K562 (cell line): ENCODE data around the gene CPNE1. TPM values are rescaled to one million over a fixed set of nuclear protein-coding genes. Genes with fewer than 3 reads are reported as not detected.
"Not testable (repeated sequence)": the region's sequence is repeated elsewhere in the genome, so short reads cannot be mapped to it uniquely, and the experiment has no call there.

ENCODE experiments used
- ATAC-seq: fragments of 200-7000 bp; cut with Tn5 transposase; 3 replicates; pipeline ENCODE4 v1.9.1; 2020; ENCODE audit warnings: moderate library complexity
- BruUV-seq: library from RNA; stranded (reverse); fragments of 400-500 nt; replicated peaks from 2 replicates; lab custom pipeline; 2021; lab: Mats Ljungman, UMichigan
- CTCF ChIA-PET: fragments of 300-600 bp; formaldehyde crosslinking; extraction: SDS; loops from one replicate; lab custom pipeline; 2021; ENCODE audit warnings: low intra/inter-chr PET ratio; lab: Yijun Ruan, JAX
- POLR2A ChIA-PET: fragments of 300-600, 350-650 bp; sonication (Branson Sonifier 250); formaldehyde crosslinking; extraction: SDS; loops from one replicate; lab custom pipeline; 2021; ENCODE audit warnings: antibody characterized with exemption, inconsistent platforms; lab: Yijun Ruan, JAX
- DNase-seq, 4 experiments: peaks; one replicate each; pipeline versions ENCODE4 v3.0.0 to v3.0.0-alpha.2; 2011 to 2018; ENCODE audit warnings: low spot score in 3 of 4, mixed read lengths in 3 of 4; ENCODE audit errors: extremely low read depth in 1 of 4
- FAIRE-seq: peaks from 2 replicates; lab custom pipeline; 2011; peaks lifted over from hg19 to GRCh38; lab: Jason Lieb, UNC
- H2AFZ ChIP-seq: 2 replicates; pipeline ENCODE4 v1.6.0; 2011; ENCODE audit warnings: low read depth, low read length, control low read depth, inconsistent platforms
- H3K27ac ChIP-seq: fragments of 200-600 bp; 3 replicates; pipeline ENCODE4 v1.8.0; 2011; ENCODE audit warnings: low read depth, mild to moderate bottlenecking, control low read depth, inconsistent platforms, low read length, moderate library complexity, mixed read lengths; ENCODE audit errors: extremely low read depth
- H3K27me3 ChIP-seq, 2 experiments: fragments of 300-600 bp in 1 of 2; 2 replicates in 1 of 2; 3 replicates in 1 of 2; pipeline versions ENCODE4 v1.6.0 to v1.8.0; 2011; ENCODE audit warnings: inconsistent platforms in 2 of 2, low read length in 2 of 2, mild to moderate bottlenecking in 1 of 2, mixed read lengths in 1 of 2, moderate library complexity in 1 of 2; ENCODE audit not compliant: control insufficient read depth in 2 of 2, insufficient read depth in 2 of 2
- H3K36me3 ChIP-seq: fragments of 300-600 bp; 3 replicates; pipeline ENCODE4 v1.8.0; 2011; ENCODE audit warnings: mild to moderate bottlenecking, low read length, inconsistent platforms; ENCODE audit not compliant: control insufficient read depth, insufficient read depth
- H3K4me1 ChIP-seq, 2 experiments: fragments of 200-600 bp in 1 of 2; replicated peaks in 1 of 2; 2 replicates in 1 of 2; 3 replicates in 1 of 2; pipeline versions ENCODE4 v1.5.1 to v1.8.0; 2011; ENCODE audit warnings: inconsistent platforms in 2 of 2, low read length in 2 of 2, mild to moderate bottlenecking in 1 of 2, mixed read lengths in 1 of 2, moderate library complexity in 1 of 2; ENCODE audit not compliant: control insufficient read depth in 2 of 2, insufficient read depth in 2 of 2
- H3K4me2 ChIP-seq: 2 replicates; pipeline ENCODE4 v1.6.1; 2011; ENCODE audit warnings: low read length, control low read depth, inconsistent platforms, mixed read lengths; ENCODE audit not compliant: insufficient read depth
- H3K4me3 ChIP-seq: fragments of 200-600 bp; sonication (generic), shearing (Covaris generic); 2 replicates; pipeline ENCODE4 v1.5.1; 2016; ENCODE audit warnings: control low read depth, inconsistent platforms
- H3K79me2 ChIP-seq: fragments of 200-600 bp; 3 replicates; pipeline ENCODE4 v1.8.0; 2011; ENCODE audit warnings: low read length, inconsistent platforms; ENCODE audit not compliant: control insufficient read depth, insufficient read depth
- H3K9ac ChIP-seq, 2 experiments: 2 replicates each; pipeline versions ENCODE4 v1.6.0 to v1.6.1; 2011; ENCODE audit warnings: low read depth in 2 of 2, low read length in 2 of 2, control low read depth in 1 of 2, inconsistent platforms in 1 of 2, mild to moderate bottlenecking in 1 of 2, mixed read lengths in 1 of 2; ENCODE audit not compliant: insufficient read depth in 1 of 2
- H3K9me1 ChIP-seq: one replicate; pipeline ENCODE4 v1.6.0; 2011; ENCODE audit warnings: inconsistent platforms, mild to moderate bottlenecking, low read length, moderate library complexity; ENCODE audit not compliant: control insufficient read depth, insufficient read depth
- H3K9me3 ChIP-seq: replicated peaks from 2 replicates; pipeline ENCODE4 v1.5.1; 2011; ENCODE audit warnings: low read depth, low read length, inconsistent platforms; ENCODE audit not compliant: control insufficient read depth, insufficient read depth
- H4K20me1 ChIP-seq: replicated peaks from 2 replicates; pipeline ENCODE4 v1.6.1; 2011; ENCODE audit warnings: low read length, inconsistent platforms, mixed read lengths; ENCODE audit not compliant: control insufficient read depth, insufficient read depth
- KDM1A ChIP-seq, 2 experiments: fragments of 450-650 bp; IDR thresholded peaks; 2 replicates each; pipeline ENCODE4 v1.6.1; 2016; ENCODE audit warnings: mild to moderate bottlenecking in 2 of 2
- ZBED1 ChIP-seq: IDR thresholded peaks from 2 replicates; pipeline ENCODE4 v1.6.1; 2014
- ZZZ3 ChIP-seq: fragments of 450-650 bp; IDR thresholded peaks from 2 replicates; pipeline ENCODE4 v1.6.1; 2016; ENCODE audit warnings: antibody characterized with exemption, mild to moderate bottlenecking, moderate library complexity
- WGBS: fragments of 100-300 bp; shearing (Covaris generic); methylation state at CpG from one replicate; pipeline ENCODE4 v1.1.6; 2016; ENCODE audit warnings: low coverage, mixed read lengths; ENCODE audit not compliant: insufficient coverage; ENCODE audit errors: missing lambda C conversion rate; 5-methylcytosine and 5-hydroxymethylcytosine counted together
- in situ Hi-C: fragments of 300-500 bp; cut with MboI; formaldehyde crosslinking; loops from 4 replicates; pipeline ENCODE4 v1.15.0; 2018; ENCODE audit warnings: inconsistent platforms, mixed read lengths
- intact Hi-C: fragments of 100-400 bp; cut with micrococcal nuclease; formaldehyde crosslinking; loops from 2 replicates; pipeline ENCODE4 v1.14.2; 2022
- polyA plus RNA-seq, 8 experiments: library from polyadenylated mRNA; depleted of rRNA in 4 of 8; stranded (reverse) in 5 of 8; unstranded in 3 of 8; fragments of >200 nt; fragmentation: Nextera tagmentation in 2 of 8; fragmentation: Illumina TruSeq in 1 of 8; extraction: Ambion mirVana in 2 of 8; extraction: Trizol in 1 of 8; gene quantifications; 2 replicates each; pipeline versions ENCODE4 v1.2.1 to v1.2.3, GENCODE V29; 2011 to 2014; ENCODE audit warnings: inconsistent platforms in 1 of 8, missing spikeins in 1 of 8
- total RNA-seq, 7 experiments: library from RNA; depleted of rRNA in 6 of 7; stranded (reverse); fragments of >200 nt in 6 of 7; fragmentation: Illumina TruSeq in 2 of 7; extraction: Trizol in 2 of 7; gene quantifications; 2 replicates each; pipeline versions ENCODE4 v1.2.1 to v1.2.3, GENCODE V29; 2011 to 2021; ENCODE audit warnings: low replicate concordance in 1 of 7

CPNE1 gene
- total and polyA plus RNA-seq, 9 of the 15 experiments (the other 6 are each of a cell fraction or from before 2014, with no cell fraction given), result 42.1 to 102 (median 56.0) TPM

GRCh38 chr20:35708502-35708901, 43.8 kb upstream of the CPNE1 start:
- Histone ChIP-seq H3K27ac (no peak overlapping the region), H3K4me3 (no peak overlapping the region), H3K9ac (no peak overlapping the region), H3K9me1 (no peaks in the 10 kb centered on the region), H3K36me3 (peaks cover 97% of the 10 kb centered on the region), H3K4me1 (no peaks in the 10 kb centered on the region), H3K27me3 (no peaks in the 10 kb centered on the region), H3K9me3 (no peaks in the 10 kb centered on the region), H3K79me2 (peaks cover 46% of the 10 kb centered on the region), H3K4me2 (no peak overlapping the region), H4K20me1 (no peaks in the 10 kb centered on the region; the same call in 1 of the 2 replicates), H2AFZ (no peak overlapping the region)
- ATAC-seq (no peak), FAIRE-seq (no peak), DNase-seq (no peak)
- WGBS, result 76% methylated on average over 1 of the region's 1 CpG
- intact Hi-C loops, result no loop called here
- in situ Hi-C loops, result no loop called here
- ChIA-PET CTCF (no interaction called here), POLR2A (interaction anchor here (0.9 to 12.6 kb wide), 4 partner anchors 9 to 34 kb away, joined by 3 to 102 read pairs (median 8); partner anchors contain the start of genes NFS1, RBM39 and ROMO1)
- BruUV-seq, result no TSS peak
- 0 out of 4 replicates have a peak, but pooled peaks of 1 of the 2 experiments have one; percentile 25 for TF ChIP-seq KDM1A (IDR thresholded peaks at IDR 0.05)
- TF ChIP-seq ZBED1, result no peak

GRCh38 chr20:35706591-35707529, 42.2 kb upstream of the CPNE1 start:
- H4K20me1 ChIP-seq, H3K27me3 ChIP-seq, intact Hi-C loops, H3K4me1 ChIP-seq, ATAC-seq, in situ Hi-C loops, H3K9me3 ChIP-seq, BruUV-seq, DNase-seq, CTCF ChIA-PET, H3K9ac ChIP-seq, H3K4me3 ChIP-seq, H3K4me2 ChIP-seq, H2AFZ ChIP-seq, FAIRE-seq, H3K27ac ChIP-seq, H3K9me1 ChIP-seq: not testable (repeated sequence)
- WGBS, result 93% methylated on average over 16 of the region's 17 CpGs
- peaks cover 98% of the 10 kb centered on the region for H3K36me3 ChIP-seq
- POLR2A ChIA-PET, result interaction anchor here (1.0 to 12.6 kb wide), 5 partner anchors 8 to 70 kb away, joined by 3 to 102 read pairs (median 4); no protein-coding TSS in a partner anchor
- peaks cover 35% of the 10 kb centered on the region for H3K79me2 ChIP-seq
- 0 out of 2 replicates have a peak, but pooled peaks have one; percentile 9 for TF ChIP-seq ZZZ3
